Pons (tissue), 1 donor: Measurements from ENCODE around the gene UTS2R.
"Not testable (repeated sequence)": the region's sequence is repeated elsewhere in the genome, so short reads cannot be mapped to it uniquely, and the experiment has no call there.

Source experiments
- DNase-seq: peaks from one replicate; pipeline ENCODE4 v3.0.0-alpha.2; 2016; ENCODE audit warnings: low spot score

UTS2R gene

GRCh38 chr17:82375359-82376041, 3.9 kb downstream of the UTS2R start:
- DNase-seq = no peak

DNA sequence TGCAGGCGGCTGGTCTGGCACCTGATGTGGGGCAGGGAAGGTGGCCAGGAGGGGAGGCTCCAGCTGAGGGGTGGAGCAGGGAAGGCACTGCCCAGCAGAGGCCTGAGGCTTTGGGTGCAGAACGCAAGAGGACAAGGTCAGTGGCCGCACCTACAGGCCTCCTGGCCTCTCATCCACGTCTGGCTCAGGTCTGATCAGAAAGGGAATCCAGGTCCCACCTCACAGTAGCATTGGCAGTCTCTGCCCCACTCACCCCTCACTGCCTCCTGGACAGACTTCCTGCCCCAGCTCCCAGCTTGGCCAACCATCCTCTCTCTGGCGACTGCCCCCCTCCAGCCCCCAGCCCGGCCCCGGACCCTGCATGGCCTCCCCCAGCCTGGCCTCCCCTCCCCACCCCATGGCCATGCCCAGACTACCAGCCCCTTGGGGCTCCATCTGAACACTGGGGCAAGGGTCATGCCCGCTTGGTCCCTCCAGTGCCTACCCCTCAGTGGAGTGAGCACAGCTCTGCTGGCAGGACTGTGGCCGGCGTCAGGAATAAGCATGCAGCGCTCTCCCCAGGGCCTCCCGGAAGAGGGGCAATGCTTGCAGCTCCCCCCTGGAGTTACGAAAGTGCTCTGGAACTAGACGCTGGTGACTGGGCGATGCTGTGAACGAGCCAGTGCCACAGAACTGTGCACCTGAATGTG, 4.6 kb downstream of the UTS2R start:
- DNase-seq = no peak

DNA sequence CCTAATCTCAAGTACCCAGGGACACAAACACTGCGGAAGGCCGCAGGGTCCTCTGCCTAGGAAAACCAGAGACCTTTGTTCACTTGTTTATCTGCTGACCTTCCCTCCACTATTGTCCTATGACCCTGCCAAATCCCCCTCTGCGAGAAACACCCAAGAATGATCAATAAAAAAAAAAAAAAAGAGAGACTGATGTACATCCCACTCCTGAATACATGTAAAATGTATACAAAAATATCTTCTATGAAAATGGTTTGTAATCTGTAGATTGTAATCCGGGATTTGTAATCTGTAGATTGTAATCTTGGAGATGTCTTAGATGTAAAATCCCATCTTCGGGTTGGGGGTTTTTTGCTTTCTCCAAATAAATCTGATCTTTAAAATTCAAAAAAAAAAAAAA, 5.7 kb downstream of the UTS2R start:
- not testable (repeated sequence) for DNase-seq

DNA sequence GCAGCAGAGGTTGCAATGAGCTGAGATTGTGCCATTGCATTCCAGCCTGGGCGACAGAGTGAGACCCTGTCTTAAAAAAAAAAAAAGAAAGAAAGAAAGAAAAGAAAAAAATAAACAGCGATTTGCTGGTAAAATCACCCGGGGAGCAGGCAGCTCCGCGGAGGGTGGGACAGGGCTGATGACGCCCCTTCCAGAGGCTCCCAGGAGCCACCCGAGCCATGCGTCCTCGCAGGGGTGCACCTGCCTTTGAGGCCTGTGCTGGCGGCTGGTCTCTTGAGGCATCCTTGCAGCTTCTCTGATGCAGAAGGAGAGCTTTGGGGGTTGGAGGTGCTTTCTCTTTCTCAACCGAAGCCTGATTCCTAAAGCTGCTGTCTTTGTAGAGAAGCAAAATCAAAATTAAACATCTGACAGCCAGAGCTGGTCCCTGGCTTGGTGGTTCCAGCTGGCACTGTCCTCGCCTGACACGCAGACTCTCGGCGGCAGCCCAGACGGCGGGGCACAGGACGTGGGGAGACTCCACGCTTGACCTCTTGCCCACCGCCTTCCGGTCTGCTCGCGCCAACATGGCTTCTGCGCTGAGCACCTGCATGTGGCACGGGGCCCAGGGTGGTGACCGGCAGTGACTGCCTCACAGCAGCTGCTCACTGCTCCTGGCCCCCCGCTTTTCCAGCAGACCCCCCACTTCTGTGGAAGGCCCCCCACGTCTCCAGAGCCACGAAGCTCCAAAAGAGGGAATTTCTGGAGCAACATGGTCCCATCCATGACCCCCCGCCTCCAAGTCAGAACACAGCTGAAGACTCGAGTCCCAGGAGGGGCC, 6.6 kb downstream of the UTS2R start:
- no peak for DNase-seq

GRCh38 chr17:82378741-82379021, 7.1 kb downstream of the UTS2R start:
- DNase-seq = no peak

GRCh38 chr17:82380860-82381702, 9.5 kb downstream of the UTS2R start:
- no peak for DNase-seq

GRCh38 chr17:82381703-82382009, 10.1 kb downstream of the UTS2R start:
- not testable (repeated sequence) for DNase-seq

GRCh38 chr17:82382220-82382932, 10.8 kb downstream of the UTS2R start:
- not testable (repeated sequence) for DNase-seq

DNA sequence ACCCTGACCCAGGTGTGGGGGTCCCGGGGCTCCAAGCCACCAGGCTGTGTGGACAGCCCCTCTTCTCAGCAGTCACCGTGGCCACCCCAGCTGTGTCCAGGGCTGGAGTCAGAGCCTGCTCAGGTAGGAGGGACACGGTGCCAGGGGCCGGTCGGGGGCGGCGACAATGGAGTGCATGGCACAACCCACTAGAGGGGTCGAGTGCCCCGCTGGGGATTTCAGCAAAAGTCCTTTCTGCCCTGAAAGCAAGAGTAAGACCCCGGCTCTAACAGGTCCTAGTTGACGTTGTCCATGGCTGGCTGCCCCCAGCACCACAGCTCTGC, 11.3 kb downstream of the UTS2R start:
- no peak for DNase-seq

- no peak for DNase-seq
Observed at GRCh38 chr17:82383411-82383810, 11.8 kb downstream of the UTS2R start.

GRCh38 chr17:82384051-82384729, 12.6 kb downstream of the UTS2R start:
- DNase-seq = no peak

GRCh38 chr17:82384730-82385481, 13.3 kb downstream of the UTS2R start:
- no peak for DNase-seq

- no peak for DNase-seq
Observed at GRCh38 chr17:82385559-82386254, 14.1 kb downstream of the UTS2R start.

- DNase-seq = no peak
Observed at GRCh38 chr17:82386255-82386831, 14.8 kb downstream of the UTS2R start.

- DNase-seq = no peak
Observed at GRCh38 chr17:82386881-82387704, 15.5 kb downstream of the UTS2R start.

- DNase-seq = no peak
Observed at GRCh38 chr17:82387705-82388106, 16.1 kb downstream of the UTS2R start.

DNA sequence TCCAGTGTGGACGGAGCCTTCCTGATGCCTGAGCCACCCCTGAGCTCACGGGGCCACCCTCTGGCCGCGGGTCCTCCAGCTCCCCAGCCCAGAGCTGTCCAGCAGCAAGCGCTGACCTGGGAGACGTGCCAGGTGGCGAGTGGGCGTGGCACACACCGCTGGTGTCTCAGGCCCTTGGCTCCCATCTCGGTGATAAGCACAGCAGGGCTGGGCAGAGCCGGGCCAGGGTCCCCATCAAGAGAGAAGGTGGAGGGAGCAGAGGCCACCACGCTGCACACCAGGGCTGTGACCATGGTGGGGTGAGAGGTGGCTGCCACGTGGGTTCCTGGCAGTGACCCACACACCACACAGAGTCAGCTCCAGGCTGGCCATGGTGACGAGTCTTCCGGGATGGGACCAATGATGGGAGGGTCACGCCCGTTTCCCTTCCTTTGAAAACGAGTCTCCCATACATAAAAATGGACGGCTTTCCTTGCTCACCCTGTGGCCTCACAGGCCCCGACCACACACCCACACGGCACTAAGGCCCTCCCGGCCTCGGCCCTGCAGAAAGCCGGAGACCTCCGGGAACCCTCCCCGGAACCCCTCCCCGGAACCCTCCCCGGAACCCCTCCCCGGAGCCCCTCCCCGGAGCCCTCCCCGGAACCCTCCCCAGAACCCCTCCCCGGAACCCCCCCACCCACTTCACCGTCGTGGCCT, 16.8 kb downstream of the UTS2R start:
- DNase-seq = no peak

DNA sequence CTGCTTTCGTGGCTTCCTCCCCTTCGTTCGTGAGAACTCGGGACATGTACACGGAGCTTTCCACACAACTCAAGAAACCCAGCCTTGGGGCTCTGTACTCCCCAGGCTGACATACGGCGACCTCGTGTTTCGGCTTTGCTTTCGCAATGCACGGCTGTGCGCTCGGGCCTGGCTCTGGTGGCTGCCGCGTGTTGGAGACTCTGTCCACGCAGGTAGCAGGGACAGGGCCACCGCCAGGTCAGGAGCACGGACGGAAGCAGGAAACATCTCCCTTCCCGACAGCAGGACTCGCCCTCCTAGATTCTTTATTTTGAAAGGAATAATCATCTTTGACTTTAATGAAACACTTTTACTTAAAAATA, 17.3 kb downstream of the UTS2R start:
- no peak for DNase-seq
